ENCODE measurements around the gene HNF1B.
A peak's percentile ranks its signal among the peaks of the same experiment; 100 is the strongest.

Gene HNF1B

GRCh38 chr17:37664214-37664613 is 80.6 kb downstream of the HNF1B start:
- DNase-seq, result no peak

- no peak for DNase-seq
Measured at GRCh38 chr17:37662353-37662752, 82.5 kb downstream of the HNF1B start.

- DNase-seq, result no peak
Measured at GRCh38 chr17:37661400-37662014, 83.4 kb downstream of the HNF1B start.

- no peak for DNase-seq
Measured at GRCh38 chr17:37659925-37660324, 84.9 kb downstream of the HNF1B start.

GRCh38 chr17:37657202-37657601 is 87.7 kb downstream of the HNF1B start:
- no peak for DNase-seq

GRCh38 chr17:37651849-37652248 is 93.0 kb downstream of the HNF1B start:
- DNase-seq, result no peak

GRCh38 chr17:37650419-37651003 is 94.3 kb downstream of the HNF1B start:
- DNase-seq, result peak; percentile 57

- no peak for DNase-seq
Measured at GRCh38 chr17:37648555-37648954, 96.3 kb downstream of the HNF1B start.

- no peak for DNase-seq
Measured at GRCh38 chr17:37647856-37648255, 97.0 kb downstream of the HNF1B start.

- DNase-seq, result no peak
Measured at GRCh38 chr17:37643869-37644268, 101.0 kb downstream of the HNF1B start.

GRCh38 chr17:37643118-37643766 is 101.6 kb downstream of the HNF1B start, which contains the start of gene DDX52:
Gene DDX52, minus strand, starts transcription at chr17:37643446. Its CDS starts 26 bp downstream, at chr17:37643420.
- peak; percentile 97 for DNase-seq

GRCh38 chr17:37642681-37643080 is 102.2 kb downstream of the HNF1B start:
- DNase-seq, result peak; percentile 44

GRCh38 chr17:37640015-37640414 is 104.8 kb downstream of the HNF1B start:
- DNase-seq, result peak; percentile 59

- no peak for DNase-seq
Measured at GRCh38 chr17:37637956-37638355, 106.9 kb downstream of the HNF1B start.
